SH-SY5Y (cell line): ENCODE measurements around the gene FAM118B.

Source experiments
- GATA2 ChIP-seq: IDR thresholded peaks from 2 replicates; pipeline ENCODE4 v1.6.1; 2011; ENCODE audit warnings: mild to moderate bottlenecking, low read depth, low read length
- GATA3 ChIP-seq: IDR thresholded peaks from 2 replicates; pipeline ENCODE4 v1.6.1; 2011; ENCODE audit warnings: low read depth, mild to moderate bottlenecking, low read length, moderate library complexity

DNA sequence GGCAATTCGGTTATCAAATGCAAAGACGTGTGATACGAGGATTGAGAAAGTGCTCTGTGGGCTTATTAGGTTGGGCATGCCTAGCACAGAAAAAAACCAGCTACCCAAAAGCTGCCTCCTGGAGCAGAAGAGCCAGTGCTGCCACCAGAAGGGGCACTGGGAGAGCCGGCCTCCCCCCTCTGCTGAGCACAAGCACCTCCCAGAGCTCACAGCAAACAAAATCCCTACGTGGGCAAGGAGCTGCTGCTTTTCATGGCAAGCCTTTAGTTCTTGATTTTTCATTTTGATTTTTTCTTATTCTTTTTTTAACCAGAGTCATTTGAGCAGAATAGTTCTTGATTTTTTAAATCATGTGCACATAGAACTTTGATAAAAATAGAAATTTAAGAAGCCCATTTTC, 12.9 kb upstream of the FAM118B start:
- TF ChIP-seq GATA2 (no peak), GATA3 (no peak)
